HepG2 (cell line): ENCODE measurements around the gene CCDC87. TPM values are rescaled to one million over a fixed set of nuclear protein-coding genes. Genes with fewer than 3 reads are reported as not detected.

Experiments
- GATA4 ChIP-seq: sonication (generic); IDR thresholded peaks from 2 replicates; pipeline ENCODE4 v1.6.1; 2016; ENCODE audit warnings: antibody characterized with exemption, low read depth, borderline replicate concordance
- GTF3A ChIP-seq: sonication (generic); formaldehyde crosslinking; conservative IDR thresholded peaks from 2 replicates; pipeline ENCODE4 v1.4.0; 2020; ENCODE audit warnings: mild to moderate bottlenecking, missing genetic modification reagents
- HOMEZ ChIP-seq: IDR thresholded peaks from 2 replicates; pipeline ENCODE4 v1.6.1; 2016; ENCODE audit warnings: low read depth
- ISX ChIP-seq: sonication (generic); formaldehyde crosslinking; conservative IDR thresholded peaks from 2 replicates; pipeline ENCODE4 v1.5.0; 2020; ENCODE audit warnings: missing genetic modification reagents
- JDP2 ChIP-seq: sonication (generic); formaldehyde crosslinking; IDR thresholded peaks from 2 replicates; pipeline ENCODE4 v1.8.1; 2022; ENCODE audit warnings: missing genetic modification reagents, borderline replicate concordance
- KDM4B ChIP-seq: sonication (generic); formaldehyde crosslinking; IDR thresholded peaks from 2 replicates; pipeline ENCODE4 v1.4.0; 2020; ENCODE audit warnings: missing genetic modification reagents
- MAFF ChIP-seq: IDR thresholded peaks from 2 replicates; pipeline ENCODE4 v1.6.1; 2011; ENCODE audit warnings: low read depth, low read length, improper control_type of control experiment
- MED8 ChIP-seq: sonication (generic); formaldehyde crosslinking; IDR thresholded peaks from 2 replicates; pipeline ENCODE4 v1.8.1; 2023; ENCODE audit warnings: mild to moderate bottlenecking, missing genetic modification reagents; ENCODE audit not compliant: insufficient replicate concordance
- MIER2 ChIP-seq: IDR thresholded peaks from 2 replicates; pipeline ENCODE4 v1.6.1; 2016; ENCODE audit warnings: missing biosample characterization, missing genetic modification reagents
- PPARG ChIP-seq: conservative IDR thresholded peaks from 2 replicates; pipeline ENCODE4 v1.6.1; 2016; ENCODE audit warnings: missing biosample characterization, missing genetic modification reagents
- RBAK ChIP-seq: sonication (generic); formaldehyde crosslinking; IDR thresholded peaks from 2 replicates; pipeline ENCODE4 v1.5.1; 2020; ENCODE audit warnings: mild to moderate bottlenecking, missing genetic modification reagents
- RBFOX2 ChIP-seq: fragments of 200-400 bp; formaldehyde crosslinking; IDR thresholded peaks from 2 replicates; pipeline ENCODE4 v1.6.1; 2017; ENCODE audit warnings: low read depth, mild to moderate bottlenecking, low read length
- RFX1 ChIP-seq: fragments of 450-650 bp; IDR thresholded peaks from 2 replicates; pipeline ENCODE4 v1.6.1; 2017
- SAFB2 ChIP-seq: sonication (generic); formaldehyde crosslinking; IDR thresholded peaks from 2 replicates; pipeline ENCODE4 v1.5.1; 2020; ENCODE audit warnings: missing genetic modification reagents, low read depth, mild to moderate bottlenecking, borderline replicate concordance
- SNAPC5 ChIP-seq: sonication (generic); formaldehyde crosslinking; IDR thresholded peaks from 2 replicates; pipeline ENCODE4 v1.8.1; 2023; ENCODE audit warnings: mild to moderate bottlenecking, missing genetic modification reagents, borderline replicate concordance
- SPEN ChIP-seq: sonication (generic); formaldehyde crosslinking; IDR thresholded peaks from 2 replicates; pipeline ENCODE4 v1.5.1; 2020; ENCODE audit warnings: low read depth, mild to moderate bottlenecking, missing genetic modification reagents
- TARDBP ChIP-seq: sonication (generic); formaldehyde crosslinking; IDR thresholded peaks from 2 replicates; pipeline ENCODE4 v1.8.0; 2022; ENCODE audit warnings: mild to moderate bottlenecking, missing genetic modification reagents
- ZBTB38 ChIP-seq: sonication (generic); formaldehyde crosslinking; IDR thresholded peaks from 2 replicates; pipeline ENCODE4 v1.5.1; 2020; ENCODE audit warnings: mild to moderate bottlenecking, missing genetic modification reagents
- ZNF274 ChIP-seq: sonication (generic); formaldehyde crosslinking; IDR thresholded peaks from 2 replicates; pipeline ENCODE4 v1.5.1; 2020; ENCODE audit warnings: mild to moderate bottlenecking, missing genetic modification reagents
- ZNF296 ChIP-seq: sonication (generic); formaldehyde crosslinking; conservative IDR thresholded peaks from 2 replicates; pipeline ENCODE4 v1.5.0; 2020; ENCODE audit warnings: mild to moderate bottlenecking, missing genetic modification reagents
- ZNF460 ChIP-seq: sonication (generic); formaldehyde crosslinking; IDR thresholded peaks from 2 replicates; pipeline ENCODE4 v1.5.1; 2020; ENCODE audit warnings: missing genetic modification reagents, mild to moderate bottlenecking, borderline replicate concordance
- ZNF740 ChIP-seq: sonication (generic); formaldehyde crosslinking; IDR thresholded peaks from 2 replicates; pipeline ENCODE4 v1.4.0; 2020; ENCODE audit warnings: missing genetic modification reagents
- polyA plus RNA-seq, 8 experiments: library from polyadenylated mRNA; depleted of rRNA in 3 of 8; stranded (reverse) in 7 of 8; unstranded in 1 of 8; fragments of >200 nt; fragmentation: Illumina TruSeq in 4 of 8; extraction: Trizol in 4 of 8; gene quantifications; 2 replicates each; pipeline versions ENCODE4 v1.2.1 to v1.2.3, GENCODE V29; 2011 to 2016; ENCODE audit warnings: low read depth in 4 of 8, missing spikeins in 1 of 8, mixed read lengths in 1 of 8; ENCODE audit not compliant: insufficient read depth in 1 of 8
- total RNA-seq, 5 experiments: library from RNA; depleted of rRNA; stranded (reverse); fragments of >200 nt; fragmentation: Illumina TruSeq; extraction: Trizol; gene quantifications; 2 replicates each; pipeline ENCODE4 v1.2.3, GENCODE V29; 2016; ENCODE audit warnings: low read depth in 1 of 5
- TF ChIP-seq, protein P1 (sequence below), 2 experiments: sonication (generic) in 1 of 2; formaldehyde crosslinking in 1 of 2; IDR thresholded peaks; 2 replicates each; pipeline versions ENCODE4 v1.4.0 to v1.6.1; 2016 to 2020; ENCODE audit warnings: borderline replicate concordance in 1 of 2, low read depth in 1 of 2, mild to moderate bottlenecking in 1 of 2, missing genetic modification reagents in 1 of 2

Gene CCDC87
- total and polyA plus RNA-seq, 2 of the 13 experiments (the other 11 are each of a cell fraction or from before 2014, with no cell fraction given) = 0.05 to 0.42 TPM

DNA sequence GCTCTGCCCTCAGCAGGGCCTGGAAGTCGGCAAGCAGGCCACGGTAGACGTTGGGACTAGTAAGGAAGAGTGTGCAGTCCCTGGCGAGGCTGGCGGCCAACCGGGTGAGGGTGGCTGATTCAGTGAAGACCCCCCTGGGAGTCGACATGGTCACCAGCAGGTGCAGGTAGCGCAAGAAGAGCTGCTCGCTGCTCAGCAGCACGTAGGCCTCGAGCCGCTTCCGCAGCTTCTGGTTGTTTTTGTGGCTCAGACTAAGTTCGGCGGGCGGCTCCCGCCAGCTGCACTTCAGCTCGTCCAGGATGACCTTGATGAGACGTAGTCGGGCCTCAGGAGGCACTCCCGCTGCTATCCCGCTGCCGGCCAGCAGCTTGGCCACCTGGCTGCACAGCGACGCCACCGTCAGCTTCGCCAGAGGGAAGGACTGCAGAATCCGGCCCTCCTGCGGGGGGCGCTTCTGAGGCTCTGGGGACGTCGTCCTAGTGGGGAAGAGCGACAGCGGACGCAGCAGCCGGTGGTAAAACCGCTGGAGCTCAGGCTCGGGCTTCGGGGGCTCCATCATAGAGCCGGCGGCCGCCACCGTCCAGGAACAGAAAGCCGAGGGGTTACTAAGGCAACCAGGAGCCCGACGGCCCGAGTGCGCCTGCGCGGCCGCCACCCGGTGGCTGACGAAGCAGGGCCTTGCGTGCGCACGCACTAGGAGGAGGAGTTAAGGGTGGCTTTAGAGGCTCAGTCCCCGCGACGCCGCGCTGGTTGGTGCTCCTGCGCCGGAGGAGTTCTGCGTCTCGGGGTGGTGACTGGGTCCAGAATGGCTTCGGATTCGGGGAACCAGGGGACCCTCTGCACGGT, at the start of gene CCDC87, which contains the start of gene CCS (continued):
- TF ChIP-seq, protein P1, sequence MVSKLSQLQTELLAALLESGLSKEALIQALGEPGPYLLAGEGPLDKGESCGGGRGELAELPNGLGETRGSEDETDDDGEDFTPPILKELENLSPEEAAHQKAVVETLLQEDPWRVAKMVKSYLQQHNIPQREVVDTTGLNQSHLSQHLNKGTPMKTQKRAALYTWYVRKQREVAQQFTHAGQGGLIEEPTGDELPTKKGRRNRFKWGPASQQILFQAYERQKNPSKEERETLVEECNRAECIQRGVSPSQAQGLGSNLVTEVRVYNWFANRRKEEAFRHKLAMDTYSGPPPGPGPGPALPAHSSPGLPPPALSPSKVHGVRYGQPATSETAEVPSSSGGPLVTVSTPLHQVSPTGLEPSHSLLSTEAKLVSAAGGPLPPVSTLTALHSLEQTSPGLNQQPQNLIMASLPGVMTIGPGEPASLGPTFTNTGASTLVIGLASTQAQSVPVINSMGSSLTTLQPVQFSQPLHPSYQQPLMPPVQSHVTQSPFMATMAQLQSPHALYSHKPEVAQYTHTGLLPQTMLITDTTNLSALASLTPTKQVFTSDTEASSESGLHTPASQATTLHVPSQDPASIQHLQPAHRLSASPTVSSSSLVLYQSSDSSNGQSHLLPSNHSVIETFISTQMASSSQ (IDR thresholded peaks at IDR 0.05; ENCODE audit: low read depth) = no peak
- TF ChIP-seq, protein P1 (CRISPR knock-in tag; IDR thresholded peaks at IDR 0.05; ENCODE audit: borderline replicate concordance) = peak; percentile 37; the same call in 1 of the 2 replicates
- TF ChIP-seq ZNF296 (CRISPR knock-in tag) (no peak), SAFB2 (CRISPR knock-in tag) (no peak), TARDBP (CRISPR knock-in tag) (peak; percentile 68; the same call in 1 of the 2 replicates), SPEN (CRISPR knock-in tag) (peak; percentile 59; the same call in 1 of the 2 replicates), KDM4B (0 out of 2 replicates have a peak, but pooled peaks have one; percentile 50), MIER2 (0 out of 2 replicates have a peak, but pooled peaks have one; percentile 35), JDP2 (CRISPR knock-in tag) (no peak), ZNF460 (CRISPR knock-in tag) (peak; percentile 28; the same call in 1 of the 2 replicates), RFX1 (peak; percentile 91), PPARG (CRISPR knock-in tag) (peak; percentile 56; the same call in 1 of the 2 replicates), RBFOX2 (peak; percentile 87), MAFF (no peak), SNAPC5 (CRISPR knock-in tag) (peak; percentile 50; the same call in 1 of the 2 replicates), HOMEZ (no peak; the same call in 1 of the 2 replicates), ZBTB38 (CRISPR knock-in tag) (peak; percentile 99), ZNF274 (CRISPR knock-in tag) (0 out of 2 replicates have a peak, but pooled peaks have one; percentile 11), MED8 (CRISPR knock-in tag) (no peak), GATA4 (peak; percentile 91), ZNF740 (CRISPR knock-in tag) (no peak), GTF3A (CRISPR knock-in tag) (peak; percentile 22; the same call in 1 of the 2 replicates), ISX (no peak), RBAK (no peak)
